IPS DF 4.7 (cell line): ENCODE data around the gene CRLF3.
"Not testable (repeated sequence)": the region's sequence is repeated elsewhere in the genome, so short reads cannot be mapped to it uniquely, and the experiment has no call there.

Experiments
- DNase-seq: peaks from one replicate; pipeline ENCODE4 v3.0.0-alpha.2; 2013; ENCODE audit warnings: low spot score; ENCODE audit errors: extremely low read depth

Gene CRLF3, protein sequence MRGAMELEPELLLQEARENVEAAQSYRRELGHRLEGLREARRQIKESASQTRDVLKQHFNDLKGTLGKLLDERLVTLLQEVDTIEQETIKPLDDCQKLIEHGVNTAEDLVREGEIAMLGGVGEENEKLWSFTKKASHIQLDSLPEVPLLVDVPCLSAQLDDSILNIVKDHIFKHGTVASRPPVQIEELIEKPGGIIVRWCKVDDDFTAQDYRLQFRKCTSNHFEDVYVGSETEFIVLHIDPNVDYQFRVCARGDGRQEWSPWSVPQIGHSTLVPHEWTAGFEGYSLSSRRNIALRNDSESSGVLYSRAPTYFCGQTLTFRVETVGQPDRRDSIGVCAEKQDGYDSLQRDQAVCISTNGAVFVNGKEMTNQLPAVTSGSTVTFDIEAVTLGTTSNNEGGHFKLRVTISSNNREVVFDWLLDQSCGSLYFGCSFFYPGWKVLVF

DNA sequence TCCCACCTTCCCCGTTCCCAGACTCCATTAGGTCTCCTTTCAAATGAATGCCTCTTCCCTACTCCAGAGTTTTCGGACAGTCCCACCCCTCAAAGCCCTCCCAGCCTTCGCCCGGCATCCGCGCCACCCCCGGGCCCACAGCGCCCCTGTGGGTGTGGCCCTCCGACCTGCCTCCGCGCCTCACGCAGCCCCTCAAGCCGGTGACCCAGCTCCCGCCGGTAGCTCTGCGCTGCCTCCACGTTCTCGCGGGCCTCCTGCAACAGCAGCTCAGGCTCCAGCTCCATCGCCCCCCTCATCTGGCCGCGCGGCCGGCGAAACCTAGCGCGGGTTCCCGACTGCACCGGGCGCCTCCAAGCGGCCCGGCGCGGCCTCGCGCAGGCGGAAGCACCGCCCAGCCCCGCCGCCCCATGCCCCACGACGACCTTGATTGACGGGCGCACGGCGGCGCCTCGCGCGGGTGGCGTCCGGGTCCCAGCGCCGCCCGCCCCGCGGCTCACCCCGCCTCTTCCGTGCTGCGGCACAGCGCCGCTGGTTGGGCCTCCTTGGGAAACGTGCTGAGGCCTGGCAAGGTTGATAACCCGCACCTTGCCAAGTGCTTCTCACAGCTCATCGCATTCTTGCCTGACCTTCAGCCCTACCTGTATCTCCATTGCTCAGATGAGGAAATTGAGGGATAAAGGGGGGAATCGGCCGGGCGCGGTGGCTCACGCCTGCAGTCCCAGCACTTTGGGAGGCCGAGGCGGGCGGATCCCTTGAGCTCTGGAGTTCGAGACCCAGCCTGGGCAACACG, at the start of gene CRLF3:
Gene CRLF3, minus strand, starts transcription at position 337 of the 790 bp plus-strand sequence. Its CDS starts 41 bp downstream, at position 296.
- no peak for DNase-seq

DNA sequence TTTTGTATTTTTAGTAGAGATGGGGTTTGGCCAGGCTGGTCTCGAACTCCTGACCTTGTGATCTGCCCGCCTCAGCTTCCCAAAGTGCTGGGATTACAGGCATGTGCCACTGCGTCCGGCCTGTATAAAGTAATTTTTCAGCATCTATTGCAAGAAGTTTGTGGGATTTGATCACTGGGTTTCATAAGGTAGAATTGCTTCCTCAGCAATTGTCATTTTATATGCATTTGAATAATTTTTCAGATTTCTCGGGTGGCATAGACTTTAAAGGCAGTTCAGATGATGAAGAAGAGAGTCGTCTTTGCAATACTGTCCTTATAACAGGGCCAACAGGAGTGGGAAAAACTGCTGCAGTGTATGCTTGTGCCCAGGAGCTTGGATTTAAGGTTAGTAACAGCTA, 44.5 kb upstream of the CRLF3 start:
- no peak for DNase-seq

DNA sequence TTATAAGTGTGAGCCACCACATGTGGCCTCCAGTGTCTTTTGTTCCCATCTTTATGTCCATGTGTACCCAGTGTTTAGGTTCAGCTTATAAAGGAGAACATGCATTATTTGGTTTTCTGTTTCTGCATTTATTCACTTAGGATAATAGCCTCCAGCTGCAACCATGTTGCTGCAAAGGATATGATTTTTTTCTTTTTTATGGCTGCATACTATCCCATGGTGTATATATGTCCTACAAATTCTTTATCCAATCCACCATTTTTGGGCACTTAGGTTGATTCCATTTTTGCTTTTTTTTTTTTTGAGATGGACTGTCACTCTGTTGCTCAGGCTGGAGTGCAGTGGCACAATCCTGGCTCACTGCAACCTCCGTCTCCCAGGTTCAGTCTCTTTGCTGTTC, 40.1 kb upstream of the CRLF3 start:
- no peak for DNase-seq

DNA sequence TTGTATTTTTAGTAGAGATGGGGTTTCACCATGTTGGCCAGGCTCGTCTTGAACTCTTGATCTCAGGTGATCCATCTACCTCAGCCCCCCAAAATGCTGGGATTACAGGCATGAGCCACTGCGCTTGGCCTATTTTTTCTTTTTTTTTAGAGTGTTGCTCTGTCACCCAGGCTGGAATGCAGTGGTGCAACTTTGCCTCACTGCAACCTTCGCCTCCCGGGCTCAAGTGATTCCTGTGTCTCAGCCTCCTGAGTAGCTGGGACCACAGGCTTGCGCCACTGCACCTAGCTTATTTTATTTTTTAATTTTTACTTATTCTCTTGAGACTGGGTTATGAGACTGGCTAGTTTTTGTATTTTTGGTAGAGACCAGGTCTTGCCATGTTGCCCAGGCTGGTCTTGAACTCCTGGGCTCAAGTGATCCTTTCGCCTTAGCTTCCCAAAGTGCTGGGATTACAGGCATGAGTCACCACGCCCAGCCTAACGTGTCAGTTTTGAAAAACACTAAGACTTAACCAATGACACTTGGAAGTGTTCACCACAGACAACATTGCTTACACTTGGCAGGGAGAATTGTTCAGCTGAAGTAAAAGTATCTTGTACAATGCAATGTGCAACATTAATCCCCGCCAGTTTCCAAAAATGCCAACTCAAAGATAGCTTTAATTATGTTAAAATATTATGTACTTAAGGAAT, 34.2 kb upstream of the CRLF3 start:
- no peak for DNase-seq

DNA sequence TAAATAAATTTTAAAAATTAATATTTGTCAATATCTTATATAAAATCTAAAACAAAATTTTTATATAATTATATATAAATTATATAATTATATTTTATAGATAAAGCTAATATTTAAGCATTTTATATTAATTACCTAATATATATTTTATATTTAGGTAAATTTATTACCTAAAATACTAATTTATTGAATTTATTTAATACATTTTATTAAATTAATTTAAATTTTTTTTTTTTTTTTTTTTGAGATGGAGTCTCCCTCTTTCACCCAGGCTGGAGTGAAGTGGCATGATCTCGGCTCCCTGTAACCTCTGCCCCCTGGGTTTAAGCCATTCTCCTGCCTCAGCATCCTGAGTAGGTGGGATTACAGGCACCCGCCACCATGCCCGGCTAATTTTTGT, 29.7 kb upstream of the CRLF3 start:
- no peak for DNase-seq

DNA sequence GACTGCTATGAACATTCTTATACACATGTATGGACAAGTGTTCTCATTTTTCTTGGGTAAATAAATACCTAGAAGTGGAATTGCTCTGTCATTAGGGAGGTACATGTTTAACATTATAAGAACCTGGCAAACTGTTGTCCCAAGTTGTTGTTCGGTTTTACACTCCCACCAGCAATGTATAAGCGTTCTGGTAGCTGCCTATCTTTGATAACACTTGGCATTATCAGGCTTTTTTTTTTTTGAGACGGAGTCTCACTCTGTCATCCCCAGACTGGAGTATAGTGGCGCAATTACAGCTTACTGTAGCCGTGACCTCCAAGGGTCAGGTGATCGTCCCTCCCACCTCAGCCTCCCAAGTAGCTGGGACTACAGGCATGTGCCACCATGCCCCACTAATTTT, 23.5 kb upstream of the CRLF3 start:
- DNase-seq = no peak

DNA sequence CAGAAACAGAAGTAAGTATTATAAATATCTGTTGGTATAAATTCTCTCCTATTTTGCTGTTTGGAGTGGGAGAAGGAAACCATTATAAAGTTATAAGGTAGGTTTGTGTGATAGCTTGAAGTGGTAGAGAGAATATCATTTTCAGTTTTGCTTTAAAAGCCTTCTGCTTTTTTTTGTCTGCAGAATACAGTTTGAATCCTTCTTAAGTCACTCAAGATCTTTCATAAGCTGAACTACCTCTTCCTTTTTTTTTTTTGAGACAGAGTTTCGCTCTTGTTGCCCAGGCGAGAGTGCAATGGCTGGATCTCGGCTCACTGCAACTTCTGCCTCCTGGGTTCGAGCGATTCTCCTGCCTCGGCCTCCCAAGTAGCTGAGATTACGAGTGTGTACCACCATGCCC, 16.3 kb upstream of the CRLF3 start:
- DNase-seq = no peak

DNA sequence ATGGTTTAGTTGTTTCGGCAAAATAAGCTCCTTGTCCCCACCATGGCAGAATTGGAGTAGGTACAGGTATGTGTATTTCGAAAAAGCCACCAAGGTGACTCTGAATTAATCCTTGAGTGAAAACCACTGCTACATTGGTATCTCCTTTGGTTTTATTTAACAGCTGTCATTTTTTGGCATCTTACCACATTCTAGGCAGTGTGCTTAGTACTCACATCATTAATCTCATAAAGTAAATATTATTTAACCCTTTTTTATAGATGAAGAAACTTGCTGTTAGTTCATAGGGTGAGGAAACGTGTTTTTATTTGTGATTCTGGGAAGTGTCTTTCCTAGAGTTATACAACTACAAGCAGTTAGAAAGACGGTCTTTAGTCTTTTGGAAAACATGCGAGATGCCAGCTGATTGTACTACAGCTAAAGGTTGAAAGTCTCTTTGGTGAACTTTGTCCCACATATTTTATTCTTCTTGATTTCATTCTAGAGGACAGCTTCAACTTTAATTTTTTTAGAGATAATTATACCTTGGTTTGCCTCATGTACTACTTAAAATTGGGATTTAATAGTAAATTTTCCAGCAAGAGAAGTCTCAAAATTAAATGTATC, 13.8 kb upstream of the CRLF3 start:
- DNase-seq = no peak

DNA sequence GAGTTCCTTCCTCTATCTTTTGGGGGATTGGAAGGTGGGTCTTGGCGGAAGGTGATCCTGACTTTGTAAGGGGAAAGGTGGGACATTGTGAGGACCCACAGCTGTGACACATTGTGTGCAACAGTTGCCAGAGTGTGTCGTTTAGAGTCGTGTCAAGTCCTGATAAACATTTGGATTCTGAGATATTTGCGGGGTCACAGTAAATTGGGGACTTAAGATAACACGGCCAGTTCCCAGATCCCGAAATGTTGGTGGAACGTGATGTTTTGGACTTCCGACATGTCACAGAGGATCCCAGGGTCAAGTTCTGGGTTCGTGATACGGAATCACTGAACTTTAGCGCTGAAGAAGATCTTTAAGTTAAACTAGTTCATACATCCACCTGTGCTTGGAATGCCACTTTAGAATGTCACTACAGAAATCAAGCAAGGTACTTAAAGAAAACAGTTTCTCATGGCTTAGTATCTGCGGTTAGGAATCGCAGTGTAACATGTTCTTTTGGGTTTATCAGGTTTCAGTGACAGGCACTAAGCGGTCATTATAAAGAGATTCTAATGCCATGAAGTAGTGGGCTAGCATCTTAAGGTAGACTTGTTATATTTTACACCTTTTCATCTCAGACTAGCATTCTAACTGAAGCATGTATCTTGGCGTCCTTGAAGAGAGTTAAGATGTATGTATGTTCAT, 8.1 kb upstream of the CRLF3 start:
- no peak for DNase-seq

DNA sequence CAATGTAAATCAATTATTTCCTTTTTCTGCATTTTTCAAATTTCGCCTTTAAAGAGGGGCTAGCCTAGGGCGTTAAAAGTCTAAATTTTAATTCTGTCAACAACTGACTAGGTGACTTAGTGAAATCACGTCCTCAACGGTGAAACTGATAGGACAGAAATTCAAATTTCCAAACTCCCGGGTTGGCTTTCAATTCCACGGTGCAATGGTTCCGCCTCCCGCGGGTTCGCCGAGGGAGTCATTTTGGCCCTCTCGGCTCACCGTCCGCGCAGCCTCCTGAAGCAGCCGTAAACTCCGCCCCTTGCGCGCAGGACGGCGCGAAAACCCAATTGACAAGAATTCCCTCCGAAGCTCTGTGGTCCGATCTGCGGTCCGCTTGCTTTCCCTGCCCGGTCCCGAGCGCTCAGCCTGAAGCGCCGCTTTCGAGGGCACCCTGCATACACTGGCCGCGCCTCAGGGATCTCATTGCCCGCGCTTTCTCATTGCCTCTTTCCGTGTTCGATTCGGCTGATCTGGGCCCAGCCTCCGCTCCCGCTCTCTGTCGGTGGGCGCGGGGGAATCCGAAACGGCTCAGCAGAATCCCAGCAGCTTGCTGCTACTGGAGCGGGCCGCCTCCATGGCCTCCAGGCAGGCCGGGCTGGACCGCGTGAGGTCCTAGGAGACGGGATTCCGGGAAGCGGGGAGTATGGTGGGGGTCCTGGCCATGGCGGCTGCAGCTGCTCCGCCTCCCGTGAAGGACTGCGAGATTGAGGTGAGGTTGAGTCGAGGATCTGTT, 7.4 kb upstream of the CRLF3 start, which contains the start of gene ATAD5:
Gene ATAD5, plus strand, starts transcription at position 304 of the 775 bp plus-strand sequence. Its CDS starts 382 bp downstream, at position 686.
- no peak for DNase-seq

DNA sequence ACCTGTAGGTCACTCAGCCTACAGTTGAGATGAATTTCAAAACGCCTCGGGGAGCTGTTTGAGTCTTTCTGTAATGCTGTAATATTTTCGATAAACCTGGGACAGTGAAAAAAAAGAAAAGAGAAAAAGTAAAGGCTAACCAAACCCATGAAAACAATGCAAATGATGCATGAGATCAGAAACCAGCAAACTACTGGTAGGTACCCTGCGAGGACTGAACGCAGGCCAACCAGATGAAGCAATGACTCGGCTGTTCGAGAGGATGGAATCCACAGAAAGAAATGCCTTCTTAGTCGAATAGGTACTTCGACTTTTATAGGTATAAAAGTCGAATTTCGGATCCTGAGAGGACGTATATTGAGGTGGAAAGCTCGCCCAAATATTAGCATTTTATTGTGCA, 6.8 kb upstream of the CRLF3 start:
- no peak for DNase-seq

DNA sequence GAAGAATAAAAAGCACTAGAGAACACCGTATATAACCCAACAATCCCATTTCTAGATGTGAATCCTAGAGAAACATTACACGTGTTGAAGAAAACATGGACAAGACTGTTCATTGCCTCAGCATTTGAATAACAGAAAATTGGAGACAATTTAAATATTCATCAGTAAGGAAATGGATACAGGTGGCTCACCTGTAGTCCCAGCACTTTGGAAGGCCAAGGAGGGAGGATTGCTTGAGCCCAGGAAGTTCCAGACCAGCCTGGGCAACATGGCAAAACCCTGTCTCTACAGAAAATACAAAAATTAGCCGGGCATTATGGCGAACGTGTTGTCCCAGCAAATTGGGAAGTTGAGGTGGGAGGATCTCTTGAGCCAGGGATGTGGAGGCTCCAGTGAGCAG, 4.5 kb upstream of the CRLF3 start:
- DNase-seq = no peak

DNA sequence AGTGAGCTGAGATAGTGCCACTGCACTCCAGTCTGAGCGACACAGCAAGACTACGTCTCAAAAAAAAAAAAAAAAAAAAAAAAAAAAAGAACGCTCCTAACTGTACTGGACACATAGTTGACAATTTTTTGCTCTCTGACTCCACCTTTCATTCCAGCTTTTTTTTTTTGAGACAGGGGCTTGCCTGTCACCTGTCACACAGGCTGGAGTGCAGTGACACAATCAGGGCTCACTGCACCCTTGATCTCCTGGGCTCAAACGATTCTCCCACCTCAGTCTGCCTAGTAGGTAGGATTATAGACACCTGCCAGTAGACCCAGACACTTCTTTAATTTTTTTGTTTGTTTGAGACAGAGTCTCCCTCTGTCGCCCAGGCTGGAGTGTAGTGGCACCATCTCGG, 2.6 kb upstream of the CRLF3 start:
- no peak for DNase-seq

DNA sequence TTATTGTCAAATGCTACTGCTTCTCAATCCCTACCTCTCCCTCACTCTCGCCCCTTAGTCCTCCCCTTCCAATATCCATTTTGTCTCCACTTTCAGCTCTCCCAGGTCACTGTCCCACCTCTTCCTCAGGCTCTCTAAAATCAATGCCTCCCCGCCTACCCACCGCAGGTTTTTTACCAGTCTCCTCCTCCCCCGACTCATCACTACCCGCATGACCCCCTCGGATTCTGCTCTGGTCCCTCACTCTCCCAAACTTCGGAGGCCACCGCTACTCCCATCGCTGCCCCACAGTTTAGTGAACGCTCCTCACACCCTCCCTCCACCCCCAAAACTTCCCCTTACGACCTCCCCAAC, 513 bp downstream of the CRLF3 start:
- DNase-seq = no peak

DNA sequence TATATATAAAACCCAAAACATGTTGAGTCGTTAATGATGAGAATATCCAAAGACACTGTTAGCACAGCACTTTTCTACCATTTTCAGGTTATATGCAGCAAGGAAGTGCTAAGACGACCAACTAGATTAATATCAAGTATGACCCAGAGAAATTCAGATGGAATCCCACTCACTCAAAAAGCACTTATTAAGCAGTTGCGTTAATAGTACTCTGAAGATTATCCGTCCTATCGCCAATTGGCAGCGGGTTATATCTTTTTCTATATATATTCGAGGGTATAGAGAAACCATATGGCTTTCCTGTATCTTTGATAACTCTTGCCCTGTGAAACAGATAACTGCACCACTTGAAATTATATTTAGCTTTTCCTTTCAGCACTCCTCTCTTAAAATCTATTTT, 1.1 kb downstream of the CRLF3 start:
- DNase-seq = no peak

DNA sequence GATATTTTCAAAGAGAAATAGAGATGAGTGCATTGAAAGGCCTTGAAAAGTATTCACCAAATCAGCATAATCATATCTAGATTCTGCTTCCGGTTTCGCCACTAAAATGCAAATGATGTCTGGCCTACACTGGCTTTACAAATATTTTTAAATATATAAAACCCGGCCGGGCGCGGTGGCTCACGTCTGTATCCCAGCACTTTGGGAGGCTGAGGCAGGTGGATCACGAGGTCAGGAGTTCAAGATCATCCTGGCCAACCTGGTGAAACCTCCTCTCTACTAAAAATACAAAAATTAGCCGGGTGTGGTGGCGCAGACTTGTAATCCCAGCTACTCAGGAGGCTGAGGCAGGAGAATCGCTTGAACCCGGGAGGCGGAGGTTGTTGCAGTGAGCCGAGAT, 1.6 kb downstream of the CRLF3 start:
- not testable (repeated sequence) for DNase-seq

DNA sequence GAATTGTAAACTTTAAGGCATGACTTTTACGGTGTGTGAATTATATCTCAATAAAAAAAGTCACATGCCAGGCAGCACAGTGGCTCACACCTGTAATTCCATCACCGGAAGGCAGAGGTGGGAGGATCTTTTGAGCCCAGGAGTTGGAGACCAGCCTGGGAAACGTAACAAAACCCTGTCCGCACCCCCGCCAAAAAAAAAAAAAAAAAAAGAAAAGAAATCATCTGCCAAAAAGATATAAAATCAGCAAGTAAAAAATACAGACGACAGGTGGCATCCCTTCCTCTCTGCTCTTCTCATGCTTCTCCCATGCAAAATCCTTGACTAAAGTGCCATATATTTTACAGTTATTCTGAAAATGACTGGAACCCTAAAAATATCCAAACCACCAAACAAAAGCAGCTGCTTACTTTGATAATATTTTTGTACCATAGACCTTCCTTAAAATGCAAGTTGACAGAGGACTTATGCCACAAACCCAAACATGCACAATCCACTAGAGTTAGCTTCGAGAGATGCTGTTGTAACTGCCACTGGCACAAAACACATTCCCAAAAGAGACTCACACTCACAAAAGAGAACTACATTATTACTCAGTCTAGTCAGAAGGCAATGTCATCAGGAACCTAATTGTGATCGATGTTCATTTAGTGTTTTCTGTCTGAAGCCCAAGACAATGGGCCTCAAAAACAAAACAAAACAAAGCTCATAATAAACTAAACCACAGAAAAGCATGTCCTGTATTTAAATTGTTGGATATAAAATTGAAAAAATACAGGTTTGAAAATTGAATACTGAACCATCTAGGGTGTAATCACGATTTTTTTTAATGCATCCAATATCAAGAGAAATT, 2.4 kb downstream of the CRLF3 start:
- DNase-seq = no peak

DNA sequence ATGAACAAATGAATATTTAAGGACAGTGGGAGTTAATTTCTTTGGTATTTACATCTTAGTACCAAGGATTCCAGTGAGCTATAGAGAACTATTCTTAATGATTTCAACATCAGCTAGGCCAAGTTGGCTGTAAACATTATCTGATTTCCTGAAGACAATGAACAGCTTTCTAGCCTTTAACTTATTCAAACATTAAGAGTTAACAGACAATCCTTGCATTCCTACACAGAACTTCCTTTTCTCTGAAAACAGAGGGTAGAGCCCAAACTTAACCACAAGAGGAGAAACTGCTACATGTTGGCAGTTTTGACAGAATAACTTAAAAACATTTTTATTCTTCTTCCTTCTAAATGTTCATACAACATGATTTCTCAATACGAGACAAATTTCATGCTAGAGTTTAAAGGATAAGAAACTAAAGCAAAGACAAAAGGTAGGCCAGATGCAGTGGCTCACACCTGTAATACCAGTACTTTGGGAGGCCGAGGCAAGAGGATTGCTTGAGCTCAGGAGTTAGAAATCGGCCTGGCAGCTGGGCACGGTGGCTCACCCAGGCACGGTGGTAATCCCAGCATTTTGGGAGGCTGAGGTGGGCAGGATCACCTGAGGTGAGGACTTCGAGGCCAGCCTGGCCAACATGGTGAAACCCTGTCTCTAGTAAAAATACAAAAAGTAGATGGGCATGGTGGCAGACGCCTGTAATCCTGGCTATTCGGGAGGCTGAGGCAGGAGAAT, 4.4 kb downstream of the CRLF3 start:
- no peak for DNase-seq

DNA sequence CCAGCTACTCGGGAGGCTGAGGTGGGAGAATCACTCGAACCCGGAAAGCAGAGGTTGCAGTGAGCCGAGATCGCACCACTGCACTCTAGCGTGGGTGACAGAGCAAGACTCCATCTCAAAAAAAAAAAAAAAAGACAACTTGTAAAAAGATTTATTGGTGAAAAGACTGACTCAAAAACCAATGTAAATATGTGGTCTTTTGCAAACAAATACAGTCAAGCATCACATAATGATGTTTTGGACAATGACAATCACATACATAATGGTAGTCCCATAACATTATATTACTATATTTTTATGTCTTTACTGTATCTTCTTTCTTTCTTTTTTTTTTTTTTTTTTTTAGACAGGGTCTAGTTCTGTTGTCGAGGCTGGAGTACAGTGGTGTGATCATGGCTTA, 8.3 kb downstream of the CRLF3 start:
- DNase-seq = no peak
